BLaER1 treated with 17β-estradiol and CSF1 and Interleukin-3, amounts not matched to agents 10 nM and 100 nM (cell line): ENCODE results near the gene GPBAR1.

Source experiments
- H3K27ac ChIP-seq, 11 experiments: shearing (Covaris generic); formaldehyde crosslinking; 2 replicates each; pipeline ENCODE4 v1.8.1; 2022
- H3K27me3 ChIP-seq, 11 experiments: shearing (Covaris generic); formaldehyde crosslinking; 2 replicates each; pipeline ENCODE4 v1.8.1; 2022
- H3K36me3 ChIP-seq, 11 experiments: shearing (Covaris generic); formaldehyde crosslinking; 2 replicates each; pipeline ENCODE4 v1.8.1; 2022
- H3K4me1 ChIP-seq, 10 experiments: shearing (Covaris generic); formaldehyde crosslinking; 2 replicates each; pipeline ENCODE4 v1.8.1; 2022
- H3K4me2 ChIP-seq, 11 experiments: shearing (Covaris generic); formaldehyde crosslinking; 2 replicates each; pipeline ENCODE4 v1.8.1; 2022
- H3K4me3 ChIP-seq, 10 experiments: shearing (Covaris generic); formaldehyde crosslinking; 2 replicates each; pipeline ENCODE4 v1.8.1; 2022
- H3K9ac ChIP-seq, 11 experiments: shearing (Covaris generic); formaldehyde crosslinking; 2 replicates each; pipeline ENCODE4 v1.8.1; 2022
- H3K9me3 ChIP-seq, 11 experiments: shearing (Covaris generic); formaldehyde crosslinking; replicated peaks in 1 of 11; 2 replicates each; pipeline ENCODE4 v1.8.1; 2022
- H4K20me1 ChIP-seq, 11 experiments: shearing (Covaris generic); formaldehyde crosslinking; 2 replicates each; pipeline ENCODE4 v1.8.1; 2022
- Cebpa-rat ChIP-seq, 11 experiments: shearing (Covaris generic); IDR thresholded peaks; 2 replicates each; pipeline ENCODE4 v1.8.1; 2022

The GPBAR1 gene

DNA sequence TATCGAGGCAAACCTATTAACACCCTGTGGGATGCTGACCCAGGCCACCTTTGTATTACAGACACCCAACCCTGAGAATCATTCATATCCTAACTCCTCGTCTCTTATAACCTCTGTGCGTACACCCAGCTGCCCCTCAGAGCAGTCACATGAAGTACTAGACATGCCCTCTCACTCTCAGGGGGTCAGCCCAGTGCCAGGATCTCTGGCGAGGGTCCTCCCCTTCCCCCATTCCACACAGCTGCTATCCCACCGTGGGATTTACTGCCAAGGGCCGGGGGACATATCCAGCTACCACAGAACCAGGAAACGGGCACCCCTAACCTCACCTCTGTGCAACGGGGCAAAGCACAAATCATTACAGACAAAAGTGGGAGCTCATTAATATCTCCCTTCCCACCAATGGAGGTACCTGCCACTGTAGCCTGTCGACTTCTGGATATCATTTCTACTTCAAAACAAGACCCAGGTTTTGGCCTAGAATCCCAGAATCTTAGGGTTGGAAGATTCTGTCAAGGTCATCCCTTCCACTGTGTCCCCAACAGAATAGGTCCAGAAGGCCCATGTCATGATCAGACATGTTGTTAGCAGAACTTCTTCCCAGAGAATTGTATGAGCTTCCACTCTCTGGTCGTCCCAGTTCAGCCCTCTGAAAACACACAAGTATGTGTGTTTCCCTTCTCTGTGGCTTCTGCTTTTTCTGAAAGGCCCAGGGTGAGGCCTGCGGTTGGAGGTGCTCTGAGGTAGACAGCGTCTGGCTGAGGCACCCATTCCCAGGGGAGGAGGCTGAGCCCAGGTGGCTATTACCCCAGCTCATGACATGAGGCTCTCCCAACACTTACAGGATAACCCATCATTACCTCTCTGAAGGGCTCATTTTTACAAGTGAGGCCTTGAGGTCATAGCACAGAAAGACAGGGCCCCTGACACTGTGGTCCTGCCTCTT, 29.8 kb downstream of the GPBAR1 start:
- no peaks in the 10 kb centered on the region for H3K27me3 ChIP-seq
- no peak for TF ChIP-seq Cebpa-rat (IDR thresholded peaks at IDR 0.05)
- H3K36me3 ChIP-seq, result peaks cover 0 to 13% (median 0%) of the 10 kb centered on the region in 11 experiments; a peak in 4 of 22 replicates
- no peaks in the 10 kb centered on the region for H3K9me3 ChIP-seq
- H3K4me3 ChIP-seq, result peak overlapping the region in 8 of 10 experiments; percentile 60 to 84 (median 74); a peak in 13 of 20 replicates
- peaks cover 0 to 57% (median 0%) of the 10 kb centered on the region in 11 experiments; a peak in 7 of 22 replicates for H4K20me1 ChIP-seq
- H3K4me2 ChIP-seq, result peak overlapping the region; percentile 62 to 99 (median 89)
- H3K27ac ChIP-seq, result peak overlapping the region; percentile 67 to 94 (median 80)
- peaks cover 58 to 92% (median 76%) of the 10 kb centered on the region in 10 experiments for H3K4me1 ChIP-seq
- peak overlapping the region; percentile 63 to 92 (median 83); a peak in 21 of 22 replicates for H3K9ac ChIP-seq

DNA sequence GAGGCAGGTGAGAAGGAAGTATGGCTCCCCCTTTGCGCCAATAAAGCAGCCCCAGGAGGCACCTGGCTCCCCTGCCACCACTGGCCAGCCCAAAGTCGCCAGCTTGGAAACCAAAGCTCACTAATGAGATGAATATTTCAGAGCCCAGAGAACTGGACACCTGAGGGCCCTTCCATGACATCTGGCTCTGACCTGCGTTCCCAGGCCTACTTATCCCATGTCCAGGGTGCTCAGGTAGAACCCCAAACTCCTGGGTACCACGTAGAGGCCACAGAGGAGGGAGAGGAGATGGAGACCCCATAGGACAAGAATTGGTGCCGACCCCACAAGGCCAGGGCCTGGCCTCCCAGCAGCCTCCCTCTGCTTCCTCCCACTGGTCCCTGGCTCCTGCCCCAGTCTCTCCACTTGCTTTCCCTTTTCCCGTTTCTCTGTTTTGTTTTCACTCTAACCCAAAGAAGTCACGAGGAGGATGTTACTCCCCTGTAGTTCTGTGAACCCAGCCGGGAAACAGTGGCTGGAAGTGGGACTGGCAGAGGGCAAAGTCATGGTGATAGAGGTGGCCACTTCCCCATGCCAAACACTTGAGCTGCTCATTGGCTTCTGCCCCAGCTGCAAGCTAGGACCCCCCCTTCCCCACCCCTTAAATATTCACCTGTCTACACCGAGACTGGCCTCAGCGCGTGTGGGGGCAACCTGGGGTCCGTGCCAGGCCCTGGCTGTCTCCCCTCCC, 30.7 kb downstream of the GPBAR1 start:
- Histone ChIP-seq H3K4me3 (peak overlapping the region; percentile 56 to 84 (median 68)), H3K27me3 (no peaks in the 10 kb centered on the region), H4K20me1 (peaks cover 0 to 48% (median 0%) of the 10 kb centered on the region in 11 experiments; a peak in 7 of 22 replicates), H3K36me3 (peaks cover 0 to 8% (median 0%) of the 10 kb centered on the region in 11 experiments; a peak in 2 of 22 replicates), H3K4me2 (peak overlapping the region; percentile 62 to 99 (median 89)), H3K4me1 (peaks cover 49 to 83% (median 67%) of the 10 kb centered on the region in 10 experiments), H3K9me3 (no peaks in the 10 kb centered on the region), H3K27ac (peak overlapping the region; percentile 67 to 94 (median 80)), H3K9ac (peak overlapping the region; percentile 63 to 92 (median 83))
- no peak for TF ChIP-seq Cebpa-rat (IDR thresholded peaks at IDR 0.05)

DNA sequence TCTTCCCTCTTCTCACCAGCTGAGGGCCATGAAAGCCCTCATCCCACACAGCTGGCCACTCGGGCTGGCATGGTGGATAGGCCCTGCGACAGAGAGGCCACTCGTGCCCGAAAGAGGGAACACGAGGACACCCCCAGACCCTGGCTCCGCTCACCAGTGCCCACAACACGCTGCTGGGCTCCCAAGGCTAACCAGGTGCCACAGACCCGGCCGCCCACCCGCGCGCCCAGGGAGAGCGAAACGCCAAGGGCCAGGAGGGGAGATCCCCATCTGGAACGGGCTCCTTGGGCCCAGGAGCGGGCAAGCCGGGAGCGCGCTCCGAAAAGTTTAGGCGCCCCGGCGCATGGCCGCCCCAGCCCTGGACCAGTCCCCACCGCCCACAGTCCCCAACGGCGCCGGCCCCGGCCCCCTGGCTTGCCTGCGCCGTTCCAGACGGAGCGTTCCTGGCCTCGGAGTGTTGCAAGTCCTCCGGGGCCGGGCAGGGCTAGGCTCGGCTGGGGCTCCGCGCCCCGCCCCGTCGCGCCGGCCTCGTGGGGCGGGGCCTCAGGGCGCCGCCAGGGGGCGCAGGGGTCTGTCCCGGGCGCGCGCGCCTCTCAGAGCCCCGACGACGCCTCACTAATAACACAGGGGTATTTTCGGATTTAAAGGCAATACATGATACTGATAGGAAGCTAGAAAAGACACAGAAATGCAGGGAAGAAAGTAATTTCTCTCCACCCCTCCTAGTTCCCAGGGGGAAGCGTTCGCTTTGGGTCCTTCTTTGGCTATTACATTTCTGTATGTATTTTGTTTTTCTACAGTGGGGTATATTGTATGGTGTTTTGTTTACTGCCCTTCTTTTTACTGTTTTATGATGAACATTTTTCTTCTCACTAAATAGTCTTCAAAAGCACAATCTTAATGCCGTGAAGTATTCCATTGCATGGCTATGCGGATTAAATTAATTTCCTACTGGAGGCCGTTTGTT, 31.5 kb downstream of the GPBAR1 start, which contains the start of gene TMBIM1:
Gene TMBIM1, minus strand, starts transcription at position 456 of the 967 bp plus-strand sequence. CDS start 10,362 bp downstream, outside the sequence.
- Histone ChIP-seq H3K9ac (peak within 1 kb of the TSS; percentile 63 to 92 (median 83)), H3K27ac (peak within 1 kb of the TSS; percentile 67 to 94 (median 80)), H4K20me1 (peaks cover 0 to 40% (median 0%) of the 10 kb centered on the region in 11 experiments; a peak in 6 of 22 replicates), H3K4me1 (peaks cover 41 to 77% (median 64%) of the 10 kb centered on the region in 10 experiments), H3K9me3 (no peaks in the 10 kb centered on the region), H3K27me3 (no peaks in the 10 kb centered on the region), H3K36me3 (peaks cover 0 to 8% (median 0%) of the 10 kb centered on the region in 11 experiments; a peak in 2 of 22 replicates), H3K4me2 (peak within 1 kb of the TSS; percentile 62 to 99 (median 89)), H3K4me3 (peak within 1 kb of the TSS; percentile 56 to 84 (median 68))
- TF ChIP-seq Cebpa-rat (IDR thresholded peaks at IDR 0.05), result peak in 1 of 11 experiments; percentile 49; a peak in 2 of 22 replicates

DNA sequence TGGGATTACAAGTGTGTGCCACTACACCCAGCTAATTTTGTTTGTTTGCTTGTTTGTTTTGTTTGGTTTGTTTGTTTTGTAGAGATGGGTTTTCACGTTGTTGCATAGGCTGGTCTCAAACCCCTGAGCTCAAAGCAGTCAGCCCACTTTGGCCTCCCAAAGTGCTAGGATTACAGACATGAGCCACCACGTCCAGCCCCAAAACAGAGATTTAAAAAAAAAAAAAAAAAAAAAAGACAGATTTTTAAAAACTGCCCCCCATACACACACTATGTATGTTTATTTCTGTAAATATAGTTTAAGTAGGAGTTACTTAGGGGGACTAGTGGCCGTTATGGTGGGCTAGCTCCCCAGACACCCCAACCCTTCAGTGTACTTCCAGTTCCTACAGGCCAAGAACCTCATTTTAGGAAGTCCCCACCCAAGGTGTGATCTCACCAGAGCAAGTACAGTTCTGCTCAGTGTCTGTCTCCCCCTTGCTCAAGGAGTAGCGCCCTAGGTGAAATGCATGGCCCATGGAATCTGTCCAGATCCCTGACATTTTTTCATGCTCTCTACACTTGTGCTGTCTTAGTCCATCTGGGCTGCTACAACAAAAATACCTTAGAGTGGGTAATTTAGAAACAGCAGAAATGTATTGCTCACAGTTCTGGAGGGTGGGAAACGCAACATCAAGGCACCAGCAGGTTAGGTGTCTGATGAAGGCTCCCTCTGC, 33.1 kb downstream of the GPBAR1 start:
- Histone ChIP-seq H3K27ac (peak overlapping the region in 2 of 11 experiments; percentile 20 to 94; a peak in 3 of 22 replicates), H3K4me3 (no peak overlapping the region)
- TF ChIP-seq Cebpa-rat (IDR thresholded peaks at IDR 0.05), result no peak

DNA sequence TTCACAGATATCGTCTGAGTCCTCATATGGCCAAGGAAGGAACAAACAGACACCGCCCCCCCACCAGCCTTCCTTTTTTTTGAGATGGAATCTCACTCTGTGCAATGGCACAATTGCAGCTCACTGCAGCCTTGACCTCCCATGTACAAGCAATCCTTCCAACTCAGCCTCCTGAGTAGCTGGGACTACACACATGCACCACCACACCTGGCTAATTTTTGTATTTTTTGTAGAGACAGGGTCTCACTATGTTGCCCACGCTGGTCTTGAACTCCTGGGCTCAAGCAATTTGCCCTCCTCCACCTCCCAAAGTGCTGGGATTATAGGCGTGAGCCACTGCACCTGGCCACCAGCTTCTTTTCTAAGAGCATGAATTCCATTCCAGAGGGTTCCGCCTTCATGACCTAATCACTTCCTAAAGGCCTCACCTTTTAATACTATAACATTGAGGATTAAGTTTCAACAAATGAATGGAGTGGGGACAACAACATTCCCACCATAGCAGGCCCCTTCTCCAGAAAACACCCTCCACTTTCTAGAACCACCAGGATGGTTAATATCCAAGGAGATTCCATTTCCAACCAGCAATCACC, 33.7 kb downstream of the GPBAR1 start:
- H3K27ac ChIP-seq, result no peak overlapping the region
- peaks cover 0 to 18% (median 0%) of the 10 kb centered on the region in 11 experiments; a peak in 6 of 22 replicates for H4K20me1 ChIP-seq
- TF ChIP-seq Cebpa-rat (IDR thresholded peaks at IDR 0.05), result no peak
- peak overlapping the region in 1 of 11 experiments; percentile 3; a peak in 1 of 22 replicates for H3K9ac ChIP-seq
- no peaks in the 10 kb centered on the region for H3K36me3 ChIP-seq
- peak overlapping the region in 5 of 11 experiments; percentile 16 to 99 (median 96); a peak in 7 of 22 replicates for H3K4me2 ChIP-seq
- peaks cover 32 to 63% (median 47%) of the 10 kb centered on the region in 10 experiments for H3K4me1 ChIP-seq
- H3K4me3 ChIP-seq, result no peak overlapping the region
- no peaks in the 10 kb centered on the region for H3K27me3 ChIP-seq
- no peaks in the 10 kb centered on the region for H3K9me3 ChIP-seq

More for the DNA sequence above, 33.1 kb downstream of the GPBAR1 start:
- H4K20me1 ChIP-seq, result peaks cover 0 to 25% (median 0%) of the 10 kb centered on the region in 11 experiments; a peak in 6 of 22 replicates
- no peaks in the 10 kb centered on the region for H3K27me3 ChIP-seq
- peaks cover 33 to 70% (median 52%) of the 10 kb centered on the region in 10 experiments for H3K4me1 ChIP-seq
- no peaks in the 10 kb centered on the region for H3K9me3 ChIP-seq
- no peak overlapping the region for H3K9ac ChIP-seq
- peak overlapping the region in 7 of 11 experiments; percentile 74 to 99 (median 96); a peak in 11 of 22 replicates for H3K4me2 ChIP-seq
- H3K36me3 ChIP-seq, result peaks cover 0 to 4% (median 0%) of the 10 kb centered on the region in 11 experiments; a peak in 2 of 22 replicates

DNA sequence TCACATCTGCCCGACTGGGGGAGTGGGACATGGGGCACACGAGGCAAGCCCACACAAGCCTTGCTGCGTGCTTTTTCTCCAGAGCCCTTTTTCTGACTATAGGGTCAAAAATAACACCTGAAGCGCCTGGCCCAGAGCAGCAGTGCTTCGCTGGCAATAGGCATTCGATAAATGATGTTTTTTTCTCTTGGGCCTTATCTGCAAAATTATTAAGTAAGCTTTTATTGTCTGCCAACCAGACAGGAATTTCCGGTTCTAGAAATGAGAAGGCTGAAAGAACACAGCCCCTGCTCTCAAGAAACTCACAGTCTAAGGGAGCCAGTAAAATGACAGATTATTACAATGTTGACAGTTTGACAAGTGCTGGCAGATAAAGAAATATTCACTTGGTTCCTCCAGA, 34.2 kb downstream of the GPBAR1 start:
- H3K27ac ChIP-seq, result no peak overlapping the region
- H3K27me3 ChIP-seq, result no peaks in the 10 kb centered on the region
- no peaks in the 10 kb centered on the region for H3K9me3 ChIP-seq
- no peaks in the 10 kb centered on the region for H3K36me3 ChIP-seq
- H3K9ac ChIP-seq, result peak overlapping the region in 2 of 11 experiments; percentile 2 to 3; a peak in 1 of 22 replicates
- no peak overlapping the region for H3K4me3 ChIP-seq
- peaks cover 27 to 58% (median 42%) of the 10 kb centered on the region in 10 experiments for H3K4me1 ChIP-seq
- H3K4me2 ChIP-seq, result 0 out of 22 replicates have a peak overlapping the region, but pooled peaks of 1 of the 11 experiments have one; percentile 99
- no peak for TF ChIP-seq Cebpa-rat (IDR thresholded peaks at IDR 0.05)
- peaks cover 0 to 13% (median 0%) of the 10 kb centered on the region in 11 experiments; a peak in 6 of 22 replicates for H4K20me1 ChIP-seq

DNA sequence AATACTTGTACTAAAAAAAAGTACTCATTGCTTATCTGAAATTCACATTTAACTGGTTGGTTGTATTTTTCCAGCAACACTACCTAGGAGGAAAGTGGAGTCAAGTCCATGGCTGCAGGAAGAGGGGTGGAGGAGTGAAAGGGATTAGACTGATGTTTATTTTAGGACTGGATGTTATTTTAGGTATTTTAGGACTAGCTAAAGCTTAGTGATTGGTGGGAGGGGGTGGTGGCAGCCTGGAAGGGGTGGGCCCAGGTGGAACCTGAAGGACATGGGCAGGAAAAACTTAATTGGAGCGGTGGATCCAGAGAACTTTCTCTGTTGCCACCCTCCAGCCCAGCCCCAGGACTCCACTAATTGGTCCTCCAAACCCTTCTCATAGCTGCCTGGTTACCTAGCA, 35.4 kb downstream of the GPBAR1 start:
- H3K4me1 ChIP-seq, result peaks cover 15 to 49% (median 32%) of the 10 kb centered on the region in 10 experiments
- no peaks in the 10 kb centered on the region for H3K36me3 ChIP-seq
- no peak overlapping the region for H3K4me3 ChIP-seq
- H3K27me3 ChIP-seq, result no peaks in the 10 kb centered on the region
- H3K9ac ChIP-seq, result no peak overlapping the region
- H3K9me3 ChIP-seq, result no peaks in the 10 kb centered on the region
- no peak for TF ChIP-seq Cebpa-rat (IDR thresholded peaks at IDR 0.05)
- H3K27ac ChIP-seq, result no peak overlapping the region
- H4K20me1 ChIP-seq, result peaks cover 0 to 2% (median 0%) of the 10 kb centered on the region in 11 experiments; a peak in 2 of 22 replicates
- no peak overlapping the region for H3K4me2 ChIP-seq
